Cortex of kidney (tissue), 1 donor: ENCODE results near the gene KY.
"Not testable (repeated sequence)": the region's sequence is repeated elsewhere in the genome, so short reads cannot be mapped to it uniquely, and the experiment has no call there.

Experiments used
- DNase-seq: peaks from one replicate; lab custom pipeline; 2025; lab: John Stamatoyannopoulos, UW

The KY gene

DNA sequence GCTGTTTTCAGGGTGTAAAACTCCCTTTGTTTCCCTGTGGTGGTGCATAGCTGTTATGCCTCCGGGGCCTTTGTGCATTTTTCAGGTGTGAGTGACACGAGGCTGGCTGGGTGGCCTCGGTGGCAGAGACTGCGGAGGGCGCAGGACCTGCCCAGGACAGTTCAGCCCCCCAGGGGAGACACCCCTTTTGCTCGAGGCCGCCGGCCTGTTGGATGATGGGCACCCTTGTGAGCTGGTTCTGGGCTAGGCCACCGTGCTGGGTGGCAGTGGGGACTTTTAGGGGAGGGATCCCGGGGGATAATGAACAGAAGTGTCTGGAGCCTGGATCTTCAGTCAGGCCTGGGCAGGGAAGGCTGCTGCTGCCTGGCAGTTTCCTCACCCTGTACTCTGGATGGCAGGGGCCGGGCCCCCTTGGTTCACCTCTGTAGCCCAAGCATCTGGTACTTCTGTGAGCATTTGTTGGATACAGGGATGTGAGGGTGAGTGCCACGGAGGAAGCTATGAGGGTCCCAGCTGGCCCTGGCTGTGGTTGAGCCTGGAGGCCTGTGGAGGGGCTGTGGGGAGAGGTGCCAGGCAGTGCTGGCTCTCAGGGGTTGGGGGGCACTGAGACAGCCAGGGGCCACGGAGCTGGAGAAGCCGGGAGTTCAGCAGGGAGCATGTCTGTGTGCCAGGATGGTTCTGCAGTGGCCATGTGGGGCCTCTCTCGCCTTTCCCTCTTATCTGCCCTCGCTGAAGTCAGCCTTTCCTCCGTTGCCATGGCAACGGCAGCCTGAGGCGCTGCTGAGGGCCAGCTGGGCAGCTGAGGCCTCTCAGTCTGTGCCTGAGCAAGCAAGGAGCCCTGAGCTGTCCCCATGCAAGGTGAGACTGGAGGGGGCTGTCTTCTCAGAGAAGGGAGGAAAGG, 49.0 kb downstream of the KY start:
- DNase-seq, result no peak

DNA sequence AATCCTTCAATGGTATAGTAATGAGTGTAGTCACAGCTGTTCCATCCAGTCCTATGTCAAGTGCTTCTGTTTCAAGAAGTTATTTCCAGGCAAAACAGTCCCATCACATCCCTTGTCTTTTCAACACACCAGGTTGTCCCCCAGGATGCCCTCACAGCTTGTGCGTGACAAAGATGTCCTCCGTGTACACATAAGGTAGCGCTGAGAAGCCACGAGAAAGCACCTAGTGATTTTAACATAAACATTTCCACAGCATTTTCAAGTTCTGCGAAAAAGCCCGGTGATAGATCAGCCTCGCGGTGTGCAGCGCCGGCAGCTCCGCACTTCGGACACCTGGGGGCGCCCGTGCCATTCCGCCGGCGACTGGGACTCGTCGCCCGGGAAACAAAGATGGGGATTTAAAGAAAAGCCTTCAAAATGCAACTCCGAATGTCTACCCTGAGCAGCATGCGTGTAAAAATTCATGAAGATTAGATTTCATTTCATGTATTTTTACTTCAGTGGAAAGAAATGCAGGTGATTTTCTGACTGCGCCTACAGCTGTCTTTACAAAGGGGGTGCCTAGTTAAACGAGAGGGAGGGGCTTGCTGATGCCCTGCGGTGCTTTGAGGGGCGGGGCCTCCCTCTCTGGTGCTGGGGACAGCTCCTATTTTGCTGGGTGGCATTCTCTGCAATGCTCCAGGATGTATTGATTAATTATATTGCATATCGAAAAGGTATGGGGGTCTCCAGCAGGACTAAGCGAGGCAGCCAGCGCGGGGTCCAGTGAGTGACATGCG, 49.9 kb downstream of the KY start:
- DNase-seq, result no peak

DNA sequence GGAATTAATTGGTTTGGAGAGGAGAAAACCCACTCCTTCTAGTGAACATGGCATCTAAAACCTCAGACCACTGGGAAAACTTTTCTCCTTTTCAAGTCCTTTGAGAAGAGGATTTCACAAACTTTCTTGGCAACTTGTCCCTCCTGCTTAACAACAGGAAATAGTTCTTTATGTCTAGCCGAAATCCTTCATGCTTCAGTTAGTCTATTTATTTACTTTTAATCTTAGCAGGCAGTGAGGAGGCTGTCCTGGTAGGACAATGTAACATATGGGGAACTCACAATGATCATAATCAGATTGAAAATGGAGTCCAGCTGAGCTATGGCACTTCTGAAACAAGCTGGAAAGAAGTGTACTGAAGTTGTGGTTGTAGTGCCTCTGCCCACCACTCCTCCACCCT, 50.6 kb downstream of the KY start:
- DNase-seq, result no peak

DNA sequence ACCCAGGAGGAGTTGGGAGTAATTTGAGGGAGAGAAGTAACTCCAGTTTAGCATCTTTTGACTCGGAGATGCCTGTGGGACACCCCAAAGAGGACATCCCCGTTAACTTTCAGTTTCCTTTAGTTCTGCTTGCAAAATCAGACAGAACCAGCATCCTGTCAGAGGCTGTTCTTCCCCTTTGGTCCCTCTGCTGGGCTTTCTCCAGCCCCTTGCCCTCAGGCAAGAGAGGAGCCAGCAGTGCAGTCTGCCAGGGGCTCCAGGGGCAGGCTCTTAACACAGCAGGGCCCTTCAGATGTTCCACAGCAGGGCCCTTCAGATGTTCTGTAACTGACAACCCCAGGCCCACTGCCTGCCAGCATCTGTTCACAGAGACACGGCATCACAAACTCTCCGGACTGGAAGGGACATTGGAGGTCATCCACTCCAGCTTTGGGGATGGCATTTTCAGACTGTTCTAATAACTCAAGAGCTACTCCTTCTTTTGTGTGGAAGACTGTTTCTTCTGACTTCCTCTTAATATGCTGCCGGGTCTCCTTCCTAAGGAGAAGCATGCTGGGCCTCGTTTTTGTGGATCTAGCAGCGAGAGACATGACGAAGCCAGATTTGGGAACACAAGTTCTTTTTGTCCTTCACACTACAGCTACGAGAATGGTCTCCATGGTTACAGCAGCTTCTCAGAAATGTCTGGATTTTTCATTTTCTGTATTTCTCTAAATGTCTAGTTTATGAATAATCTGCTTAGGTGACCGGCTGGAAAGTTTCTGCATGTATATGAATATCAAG, 51.9 kb downstream of the KY start:
- no peak for DNase-seq

DNA sequence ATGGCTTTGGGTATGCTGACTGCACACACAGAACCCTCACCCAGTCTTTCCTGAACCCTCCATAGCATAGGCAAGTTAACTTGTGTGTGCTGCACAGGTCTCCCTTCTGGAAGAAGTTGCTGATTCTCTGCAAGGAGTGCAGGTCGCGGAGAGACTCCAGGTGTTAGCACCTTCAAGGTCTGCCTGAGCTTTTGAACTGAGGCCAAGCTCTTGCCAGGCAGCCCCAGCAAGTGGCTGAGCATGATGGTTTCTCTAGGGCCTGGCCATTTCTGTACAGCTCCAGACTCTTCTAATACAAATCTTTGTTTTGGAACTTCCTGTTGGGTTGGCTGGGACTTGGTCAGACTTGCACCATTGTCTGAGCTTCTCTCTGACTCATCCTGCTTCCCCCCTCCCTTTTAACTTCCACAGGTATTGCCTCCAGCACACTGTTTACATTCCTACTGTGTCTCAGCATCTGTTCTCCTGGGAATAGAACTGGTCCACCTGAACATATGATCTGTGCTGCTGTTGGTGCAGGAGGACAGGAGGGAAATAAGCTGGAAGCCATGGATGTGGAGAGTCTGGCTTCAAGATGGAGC, 53.3 kb downstream of the KY start:
- DNase-seq, result no peak

DNA sequence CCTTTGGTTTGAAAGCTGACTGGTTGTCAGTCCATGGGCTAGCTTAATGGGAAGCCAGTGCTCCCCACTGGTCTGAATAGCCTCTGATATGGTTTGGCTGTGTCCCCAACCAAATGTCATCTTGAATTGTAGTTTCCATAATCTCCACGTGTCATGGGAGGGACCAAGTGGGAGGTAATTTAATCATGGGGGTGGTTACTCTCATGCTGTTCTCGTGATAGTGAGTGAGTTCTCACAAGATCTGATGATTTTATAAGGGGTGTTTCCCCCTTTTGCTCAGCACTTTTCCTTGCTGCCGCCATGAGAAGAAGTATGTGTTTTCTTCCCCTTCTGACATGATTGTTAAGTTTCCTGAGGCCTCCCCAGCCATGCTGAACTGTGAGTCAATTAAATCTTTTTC, 55.8 kb downstream of the KY start:
- not testable (repeated sequence) for DNase-seq

DNA sequence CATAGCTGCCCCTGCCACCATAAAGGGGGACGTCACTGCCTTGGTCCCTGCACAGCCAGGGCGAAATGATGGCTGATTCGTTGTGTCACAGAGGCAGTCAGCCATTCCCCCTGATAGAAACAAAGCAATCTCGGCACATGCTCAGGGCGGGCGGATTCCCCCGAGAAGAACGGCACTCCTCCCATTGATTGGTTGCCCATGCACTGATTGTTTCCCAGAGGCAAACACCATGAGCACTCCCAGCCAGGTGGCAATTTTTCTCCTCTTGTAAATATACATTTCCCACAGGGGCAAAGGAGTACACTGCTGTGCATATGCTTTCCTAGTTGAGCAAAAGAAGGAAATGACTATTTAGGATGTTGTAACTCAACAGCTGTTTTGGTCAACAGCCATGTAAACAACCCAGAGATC, 56.5 kb downstream of the KY start:
- no peak for DNase-seq

DNA sequence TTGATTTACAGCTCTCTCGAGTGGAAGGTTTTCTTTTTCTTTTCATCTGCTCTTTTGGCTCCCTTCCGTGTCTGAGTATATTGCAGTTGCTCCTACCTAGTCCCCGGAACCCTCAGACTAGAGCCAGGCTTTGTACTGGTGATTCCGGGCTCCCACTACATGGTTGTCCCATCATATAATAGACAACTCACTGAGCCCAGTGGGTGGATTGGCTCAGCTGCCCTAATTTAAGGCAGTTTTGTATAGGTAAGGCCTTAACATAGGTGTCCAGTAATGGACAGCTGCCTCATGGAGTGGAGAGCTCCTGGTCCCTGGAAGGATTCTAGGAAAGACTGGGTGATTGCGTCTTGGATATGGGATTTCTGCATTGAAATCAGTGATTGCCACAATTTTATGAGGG, 58.0 kb downstream of the KY start:
- DNase-seq, result no peak

DNA sequence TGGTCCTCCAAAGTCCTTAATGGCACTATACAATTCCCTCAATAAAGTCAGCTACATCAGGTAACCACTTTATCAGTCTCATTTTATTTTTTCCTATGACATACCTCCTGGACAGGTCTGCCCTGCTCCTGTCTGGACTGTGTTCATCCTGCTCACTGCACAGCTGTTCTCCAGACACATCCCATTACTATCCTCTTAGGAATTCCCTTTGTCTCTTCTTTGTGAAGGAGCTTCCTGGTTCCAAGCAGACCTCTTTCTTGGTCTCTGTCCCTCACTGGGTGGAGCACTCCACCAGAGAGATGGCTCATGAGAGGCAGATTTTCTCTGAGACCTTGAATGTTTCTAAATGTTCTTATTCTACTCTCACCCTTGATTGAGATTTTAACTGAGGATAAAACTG, 60.1 kb downstream of the KY start:
- DNase-seq, result no peak

DNA sequence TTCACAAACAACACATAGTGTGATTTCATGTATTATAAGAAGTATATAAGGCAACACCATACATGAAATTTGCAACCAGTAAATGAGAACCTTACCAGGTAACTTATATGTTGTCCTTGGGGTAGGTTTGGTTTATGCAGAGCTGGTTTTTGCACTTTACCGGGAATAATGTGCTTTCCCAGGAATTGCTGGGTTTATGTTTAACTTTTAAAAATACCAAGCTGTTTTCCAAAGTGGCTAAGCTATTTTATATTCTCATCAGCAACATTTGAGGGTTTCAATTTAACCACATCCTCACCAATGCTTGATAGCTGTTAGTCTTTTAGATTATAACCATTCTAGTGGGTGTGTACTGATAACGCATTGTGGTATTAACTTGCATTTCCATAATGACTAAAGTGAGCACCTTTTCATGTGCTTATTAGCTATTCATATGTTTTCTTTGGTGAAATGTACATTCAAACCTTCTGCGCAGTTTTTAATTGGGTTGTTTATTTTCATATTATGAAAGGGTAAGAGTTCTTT, 71.6 kb downstream of the KY start:
- no peak for DNase-seq

DNA sequence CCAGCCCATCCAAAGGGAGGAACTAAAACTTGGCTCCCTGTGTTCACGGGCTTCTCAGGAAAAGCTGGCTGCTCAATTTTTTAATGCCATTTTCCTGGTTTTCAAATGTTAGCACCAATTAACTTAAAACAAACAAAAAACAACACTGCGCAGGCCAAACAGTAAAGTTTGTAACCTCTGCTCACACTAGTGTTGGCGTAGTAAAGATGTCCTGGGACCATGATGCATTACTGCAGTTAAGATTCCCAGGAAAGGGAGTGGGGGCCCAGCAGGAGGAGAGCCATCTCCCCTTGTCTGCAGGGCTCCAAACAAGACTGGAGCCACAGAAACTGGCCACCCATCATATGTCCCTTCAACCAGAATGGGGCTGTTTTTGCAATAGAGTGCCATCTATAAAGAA, 74.0 kb downstream of the KY start:
- DNase-seq, result no peak

GRCh38 chr3:134576426-134576825, 74.4 kb downstream of the KY start:
- no peak for DNase-seq

DNA sequence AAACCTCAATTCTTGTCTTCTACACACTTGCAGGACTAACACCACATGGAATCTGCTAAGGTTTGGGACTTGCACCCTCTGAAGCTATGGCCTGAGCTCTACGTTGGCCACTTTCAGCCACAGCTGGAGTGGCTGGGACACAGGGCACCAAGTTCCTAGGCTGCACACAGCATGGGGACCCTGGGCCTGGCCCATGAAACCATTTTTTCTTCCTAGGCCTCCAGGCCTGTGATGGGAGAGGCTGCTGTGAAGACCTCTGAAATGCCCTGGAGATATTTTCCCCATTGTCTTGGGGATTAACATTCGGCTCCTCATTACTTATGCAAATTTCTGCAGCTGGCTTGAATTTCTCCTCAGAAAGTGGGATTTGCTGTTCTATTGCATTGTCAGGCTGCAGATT, 80.9 kb downstream of the KY start:
- DNase-seq, result not testable (repeated sequence)

- no peak for DNase-seq
These were observed 82.0 kb downstream of the KY start for GRCh38 chr3:134568790-134569189.

GRCh38 chr3:134567605-134568004, 83.2 kb downstream of the KY start:
- no peak for DNase-seq

DNA sequence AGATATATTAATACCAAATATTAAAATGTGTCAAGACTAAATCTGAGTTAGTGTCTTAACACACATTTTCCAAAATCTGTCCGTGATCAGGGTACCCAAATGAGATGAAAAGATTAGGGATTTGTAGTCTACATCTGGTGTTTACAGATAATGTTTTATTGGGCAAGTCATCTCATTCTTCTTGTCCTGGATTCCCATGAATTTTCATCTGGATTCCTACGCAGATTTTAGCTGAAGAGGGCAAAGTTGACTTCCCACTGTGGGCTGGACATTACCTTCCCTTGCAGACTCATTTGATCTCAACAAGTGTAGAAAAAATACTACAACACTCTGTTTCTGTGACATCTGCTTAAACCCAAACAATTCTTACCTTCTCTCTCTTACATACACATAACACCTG, 85.8 kb downstream of the KY start:
- DNase-seq, result no peak

GRCh38 chr3:134563601-134564000, 87.2 kb downstream of the KY start:
- no peak for DNase-seq

- no peak for DNase-seq
These were observed 88.8 kb downstream of the KY start for GRCh38 chr3:134562055-134562454.

- no peak for DNase-seq
These were observed 91.2 kb downstream of the KY start for GRCh38 chr3:134559591-134559990.
